Cardiac muscle cell (in vitro differentiated cells and primary cell): Measurements from ENCODE around the gene MFAP5. TPM values are rescaled to one million over a fixed set of nuclear protein-coding genes. Genes with fewer than 3 reads are reported as not detected.

Experiments used
- DNase-seq, 2 donors: peaks; one replicate each; pipeline versions ENCODE4 v3.0.0 to v3.0.0-alpha.2; 2010 to 2017; ENCODE audit warnings: low read depth in 1 of 2, low spot score in 1 of 2
- H3K27ac ChIP-seq: fragments of 200-600 bp; sonication (generic); 2 replicates; pipeline ENCODE4 v1.5.1; 2016
- H3K27me3 ChIP-seq: fragments of 200-600 bp; sonication (generic); 2 replicates; pipeline ENCODE4 v1.6.0; 2016; ENCODE audit warnings: control low read depth
- H3K36me3 ChIP-seq: fragments of 200-600 bp; sonication (generic); 2 replicates; pipeline ENCODE4 v1.5.1; 2016; ENCODE audit warnings: control low read depth
- H3K4me1 ChIP-seq: fragments of 200-600 bp; sonication (generic); 2 replicates; pipeline ENCODE4 v1.8.1; 2017; ENCODE audit warnings: low read depth, mild to moderate bottlenecking, mixed run types
- H3K4me3 ChIP-seq: fragments of 200-600 bp; sonication (generic); 2 replicates; pipeline ENCODE4 v1.5.1; 2016; ENCODE audit warnings: mild to moderate bottlenecking
- H3K9me3 ChIP-seq: fragments of 200-600 bp; sonication (generic); 2 replicates; pipeline ENCODE4 v1.5.1; 2017; ENCODE audit warnings: low read depth, mild to moderate bottlenecking, control low read depth
- polyA plus RNA-seq: library from polyadenylated mRNA; unstranded; fragments of >200 nt; fragmentation: Nextera tagmentation; extraction: Ambion mirVana; gene quantifications from 2 replicates; pipeline ENCODE4 v1.2.1, GENCODE V29; 2016
- total RNA-seq: library from RNA; depleted of rRNA; stranded (reverse); fragments of >200 nt; gene quantifications from 2 replicates; pipeline ENCODE4 v1.2.3, GENCODE V29; 2016
- TF ChIP-seq, protein P1 (sequence below): IDR thresholded peaks from 2 replicates; pipeline ENCODE4 v1.5.1; 2012; ENCODE audit warnings: low read depth, mild to moderate bottlenecking, low read length

MFAP5 gene
- total and polyA plus RNA-seq, 2 experiments from 2014 or later: not detected

DNA sequence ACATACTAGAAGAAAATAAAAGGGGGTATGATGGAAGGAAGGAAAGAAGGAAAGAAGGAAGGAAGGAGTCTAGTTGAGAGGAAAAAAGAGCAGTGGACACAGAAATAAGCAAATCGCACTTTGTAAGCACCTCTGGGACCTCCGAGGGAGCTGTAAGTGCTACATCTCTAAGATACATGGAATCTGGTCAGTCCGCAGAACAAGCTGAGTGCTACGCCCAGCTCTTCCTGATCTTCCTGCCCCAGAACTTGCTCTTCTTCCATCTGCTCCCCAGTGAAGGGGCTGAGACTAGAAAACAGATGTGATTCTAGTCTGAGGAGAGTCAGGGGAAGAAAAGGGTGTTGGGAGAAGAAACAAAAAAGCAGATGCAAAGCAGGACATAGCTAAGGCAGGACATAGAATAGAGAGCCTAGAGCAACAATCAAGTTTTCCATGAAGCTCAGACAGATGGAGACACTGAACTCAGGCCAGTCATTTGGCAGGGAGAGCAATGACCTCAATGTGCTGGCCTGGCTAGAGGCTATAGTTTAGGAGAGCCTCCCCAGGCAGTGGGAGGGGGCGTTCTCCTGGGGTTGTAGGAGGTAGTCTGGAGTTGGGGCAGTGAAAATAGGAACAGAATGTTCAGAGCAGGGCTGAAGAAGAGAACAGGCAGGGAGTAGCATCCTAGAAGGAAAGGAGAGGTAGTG lies 1.7 kb upstream of the MFAP5 start:
- TF ChIP-seq, protein P1, sequence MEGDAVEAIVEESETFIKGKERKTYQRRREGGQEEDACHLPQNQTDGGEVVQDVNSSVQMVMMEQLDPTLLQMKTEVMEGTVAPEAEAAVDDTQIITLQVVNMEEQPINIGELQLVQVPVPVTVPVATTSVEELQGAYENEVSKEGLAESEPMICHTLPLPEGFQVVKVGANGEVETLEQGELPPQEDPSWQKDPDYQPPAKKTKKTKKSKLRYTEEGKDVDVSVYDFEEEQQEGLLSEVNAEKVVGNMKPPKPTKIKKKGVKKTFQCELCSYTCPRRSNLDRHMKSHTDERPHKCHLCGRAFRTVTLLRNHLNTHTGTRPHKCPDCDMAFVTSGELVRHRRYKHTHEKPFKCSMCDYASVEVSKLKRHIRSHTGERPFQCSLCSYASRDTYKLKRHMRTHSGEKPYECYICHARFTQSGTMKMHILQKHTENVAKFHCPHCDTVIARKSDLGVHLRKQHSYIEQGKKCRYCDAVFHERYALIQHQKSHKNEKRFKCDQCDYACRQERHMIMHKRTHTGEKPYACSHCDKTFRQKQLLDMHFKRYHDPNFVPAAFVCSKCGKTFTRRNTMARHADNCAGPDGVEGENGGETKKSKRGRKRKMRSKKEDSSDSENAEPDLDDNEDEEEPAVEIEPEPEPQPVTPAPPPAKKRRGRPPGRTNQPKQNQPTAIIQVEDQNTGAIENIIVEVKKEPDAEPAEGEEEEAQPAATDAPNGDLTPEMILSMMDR: no peak
- H3K4me3 ChIP-seq: no peak overlapping the region
- H3K27me3 ChIP-seq: no peaks in the 10 kb centered on the region
- H3K4me1 ChIP-seq: no peaks in the 10 kb centered on the region
- no peaks in the 10 kb centered on the region for H3K36me3 ChIP-seq
- no peak for DNase-seq
- H3K27ac ChIP-seq: no peak overlapping the region
- H3K9me3 ChIP-seq: no peaks in the 10 kb centered on the region

DNA sequence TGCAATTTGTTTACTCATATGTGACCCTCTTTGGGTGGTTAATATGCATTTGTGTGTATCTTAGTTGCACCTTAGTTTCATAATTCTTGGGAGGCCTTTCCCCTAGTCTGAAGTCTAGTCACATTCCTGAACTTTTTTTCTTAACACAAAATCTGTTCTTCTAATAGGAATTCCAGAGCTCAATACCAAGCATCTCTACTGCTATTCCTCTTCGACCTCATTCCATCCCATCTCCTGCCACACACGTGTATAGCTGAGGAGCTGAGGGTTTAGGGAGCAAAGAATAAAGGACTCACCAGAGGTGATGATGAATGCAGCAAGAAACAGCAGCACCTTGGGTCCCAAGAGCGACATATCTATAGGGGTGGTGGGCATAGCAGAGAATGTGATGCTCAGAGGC lies 875 bp downstream of the MFAP5 start:
- TF ChIP-seq, protein P1: no peak
- Histone ChIP-seq H3K4me3 (no peak overlapping the region), H3K4me1 (no peaks in the 10 kb centered on the region), H3K36me3 (no peaks in the 10 kb centered on the region), H3K27me3 (no peaks in the 10 kb centered on the region), H3K9me3 (no peaks in the 10 kb centered on the region), H3K27ac (no peak overlapping the region)
- no peak for DNase-seq

DNA sequence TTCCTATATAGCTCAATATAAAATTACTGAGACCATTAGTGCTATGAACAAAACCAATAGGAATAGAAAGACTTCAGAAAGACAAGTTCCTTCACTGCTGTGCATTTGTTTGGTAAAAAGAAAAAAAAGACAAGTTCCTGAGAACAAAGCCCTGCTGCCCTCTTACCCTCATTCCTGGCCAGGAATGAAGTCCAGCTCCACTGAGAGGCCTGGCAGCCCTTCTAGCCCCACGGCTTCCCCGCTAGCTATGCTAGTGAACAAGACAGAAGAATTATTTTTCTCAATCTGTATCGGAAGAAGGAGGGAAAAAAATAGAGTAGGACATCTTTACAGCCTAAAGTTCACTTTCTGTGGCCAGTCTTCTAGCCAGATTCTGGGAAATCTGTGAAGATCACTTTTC lies 1.6 kb downstream of the MFAP5 start:
- H3K27me3 ChIP-seq: no peaks in the 10 kb centered on the region
- no peak overlapping the region for H3K27ac ChIP-seq
- no peak for DNase-seq
- no peaks in the 10 kb centered on the region for H3K9me3 ChIP-seq
- TF ChIP-seq, protein P1: no peak
- no peaks in the 10 kb centered on the region for H3K4me1 ChIP-seq
- no peaks in the 10 kb centered on the region for H3K36me3 ChIP-seq
- no peak overlapping the region for H3K4me3 ChIP-seq

DNA sequence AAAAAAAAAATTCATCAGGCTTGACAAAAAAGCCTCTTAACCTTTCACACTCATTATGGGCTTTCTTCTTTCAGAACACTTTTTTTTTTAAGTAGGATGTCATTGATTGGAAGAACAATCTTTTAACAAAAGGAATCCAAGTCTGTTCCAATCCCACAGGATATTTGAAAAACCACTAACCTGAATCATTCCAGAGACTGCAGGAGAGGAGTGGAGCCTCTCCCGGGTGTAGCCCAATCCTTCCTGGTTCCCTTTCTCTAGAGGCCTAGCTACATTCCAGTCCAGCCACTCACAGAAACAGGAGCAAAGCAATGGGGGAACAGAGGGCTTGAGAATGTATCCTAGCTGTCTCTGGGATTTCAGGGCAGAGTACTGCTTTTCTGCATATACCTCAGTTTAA lies 4.3 kb downstream of the MFAP5 start:
- H3K9me3 ChIP-seq: no peaks in the 10 kb centered on the region
- H3K27ac ChIP-seq: no peak overlapping the region
- H3K36me3 ChIP-seq: no peaks in the 10 kb centered on the region
- H3K27me3 ChIP-seq: no peaks in the 10 kb centered on the region
- TF ChIP-seq, protein P1: no peak
- no peak overlapping the region for H3K4me3 ChIP-seq
- peak in 1 of 2 donors; percentile 64 for DNase-seq
- no peaks in the 10 kb centered on the region for H3K4me1 ChIP-seq

DNA sequence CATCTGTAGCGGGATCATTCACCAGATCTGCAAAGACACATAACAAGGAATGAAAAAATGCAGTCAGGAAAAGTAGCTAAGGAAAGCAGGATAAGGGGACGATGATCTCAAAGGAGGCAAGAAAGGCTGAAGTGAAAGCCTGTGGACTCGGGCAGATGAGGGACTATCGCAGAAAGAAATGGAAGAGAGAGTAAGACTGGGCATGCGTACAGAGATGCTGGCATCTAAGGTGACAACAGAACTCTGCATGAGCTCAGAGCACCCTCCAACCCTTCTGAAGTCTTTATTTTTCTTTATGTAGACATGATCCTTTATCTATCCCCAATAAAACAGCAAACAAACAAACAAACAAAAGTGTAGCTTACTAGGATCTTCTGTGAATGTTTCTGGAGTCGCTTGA lies 7.2 kb downstream of the MFAP5 start:
- no peak overlapping the region for H3K27ac ChIP-seq
- H3K4me1 ChIP-seq: no peaks in the 10 kb centered on the region
- H3K4me3 ChIP-seq: no peak overlapping the region
- H3K9me3 ChIP-seq: no peaks in the 10 kb centered on the region
- TF ChIP-seq, protein P1: no peak
- no peaks in the 10 kb centered on the region for H3K27me3 ChIP-seq
- no peaks in the 10 kb centered on the region for H3K36me3 ChIP-seq
- DNase-seq: no peak
